Left lobe of liver (tissue), 2 donors: ENCODE measurements around the gene TRPM8. TPM values are rescaled to one million over a fixed set of nuclear protein-coding genes. Genes with fewer than 3 reads are reported as not detected.

Experiments
- ATAC-seq: fragments of 200-7000 bp; cut with Tn5 transposase; one replicate; pipeline ENCODE4 v1.9.1; 2020; ENCODE audit warnings: mild to moderate bottlenecking, moderate library complexity
- DNase-seq: peaks from one replicate; pipeline ENCODE4 v3.0.0-alpha.2; 2020; ENCODE audit warnings: low spot score
- total RNA-seq: library from RNA; stranded (reverse); gene quantifications from one replicate; pipeline ENCODE4 v1.2.1, GENCODE V29; 2021
- donor health status: DM: no; HTN: no; CAD: no; lungs with moderate emphysema.
- donor health status: DM: no; HTN: yes; CAD: no.

The TRPM8 gene
- total RNA-seq, 1 donor from 2014 or later = 66.5 TPM

- DNase-seq (no peak), ATAC-seq (no peak)
Measured at GRCh38 chr2:234033174-234033573, 116.0 kb downstream of the TRPM8 start.

- DNase-seq = no peak
- ATAC-seq = no peak
Measured at GRCh38 chr2:234033885-234034284, 116.7 kb downstream of the TRPM8 start.

- no peak for ATAC-seq
- DNase-seq = no peak
Measured at GRCh38 chr2:234038076-234038802, 121.1 kb downstream of the TRPM8 start.

- DNase-seq (no peak), ATAC-seq (no peak)
Measured at GRCh38 chr2:234044157-234044556, 127.0 kb downstream of the TRPM8 start.

- no peak for ATAC-seq
- no peak for DNase-seq
Measured at GRCh38 chr2:234046521-234046920, 129.3 kb downstream of the TRPM8 start.

GRCh38 chr2:234047361-234047760 lies 130.2 kb downstream of the TRPM8 start:
- ATAC-seq (no peak), DNase-seq (no peak)

- ATAC-seq (no peak), DNase-seq (no peak)
Measured at GRCh38 chr2:234048049-234048448, 130.9 kb downstream of the TRPM8 start.

GRCh38 chr2:234050455-234051135 lies 133.4 kb downstream of the TRPM8 start, which contains the start of gene SPP2:
TSS of gene SPP2 (plus strand) at chr2:234050702. CDS start at chr2:234050787, 85 bp downstream.
- DNase-seq (peak; percentile 57), ATAC-seq (peak; percentile 79)

- no peak for DNase-seq
- ATAC-seq = peak; percentile 73
Measured at GRCh38 chr2:234051374-234052070, 134.3 kb downstream of the TRPM8 start.

GRCh38 chr2:234058881-234059280 lies 141.7 kb downstream of the TRPM8 start:
- DNase-seq = no peak
- peak; percentile 51 for ATAC-seq

GRCh38 chr2:234060236-234060635 lies 143.1 kb downstream of the TRPM8 start:
- no peak for ATAC-seq
- no peak for DNase-seq

GRCh38 chr2:234061624-234062257 lies 144.6 kb downstream of the TRPM8 start:
- DNase-seq (no peak), ATAC-seq (peak; percentile 71)

GRCh38 chr2:234066587-234066986 lies 149.4 kb downstream of the TRPM8 start:
- no peak for ATAC-seq
- DNase-seq = no peak

Other genes with a start within 250 kb of the TRPM8 start
- gene UGT1A9, start 245.5 kb upstream of the TRPM8 start, total RNA-seq = 95.1 TPM
- 4.1 TPM for gene UGT1A7, start 235.5 kb upstream of the TRPM8 start, total RNA-seq
- gene UGT1A6, start 224.5 kb upstream of the TRPM8 start, total RNA-seq = 181 TPM
- gene UGT1A5, start 204.5 kb upstream of the TRPM8 start, total RNA-seq = 4.6 TPM
- 454 TPM for gene UGT1A4, start 198.6 kb upstream of the TRPM8 start, total RNA-seq
- 52.8 TPM for gene UGT1A3, start 188.3 kb upstream of the TRPM8 start, total RNA-seq
- 152 TPM for gene UGT1A1, start 157.1 kb upstream of the TRPM8 start, total RNA-seq
- gene MROH2A, start 139.0 kb upstream of the TRPM8 start, total RNA-seq = 6.6 TPM
- 0.50 TPM for gene HJURP, start 62.8 kb upstream of the TRPM8 start, total RNA-seq
- 76.4 TPM for gene SPP2, start 133.3 kb downstream of the TRPM8 start, total RNA-seq